ENCODE results near the gene S100A14. TPM values are rescaled to one million over a fixed set of nuclear protein-coding genes. Genes with fewer than 3 reads are reported as not detected.
"Not testable (repeated sequence)": the region's sequence is repeated elsewhere in the genome, so short reads cannot be mapped to it uniquely, and the experiment has no call there.

Gene S100A14
- total and polyA plus RNA-seq, 7 donors: 0.22 to 0.48 (median 0.38) TPM; not detected in 3

DNA sequence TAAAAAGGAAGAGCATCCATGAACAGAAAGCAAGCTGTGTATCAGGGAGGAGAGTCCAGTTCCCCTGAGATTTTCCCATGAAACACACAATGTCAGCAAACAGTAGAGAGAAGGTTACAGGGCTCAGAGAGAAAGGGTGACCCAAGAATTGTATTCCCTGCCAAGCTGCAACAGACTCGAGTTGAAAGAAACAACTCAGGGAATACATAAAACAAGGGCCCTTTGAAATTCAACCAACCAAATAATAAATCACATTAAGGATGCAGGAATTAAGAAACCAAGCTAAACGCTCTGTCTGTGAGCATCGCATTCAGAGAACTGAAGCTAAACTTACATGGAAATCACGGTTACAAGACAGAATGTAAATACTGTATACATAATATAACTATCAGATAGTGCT is 23.4 kb downstream of the S100A14 start:
- Histone ChIP-seq H3K4me1 (no peaks in the 10 kb centered on the region), H3K27ac (no peak overlapping the region), H3K27me3 (ENCODE audit: insufficient read depth in 3 of 3, low read length in 2 of 3) (no peaks in the 10 kb centered on the region), H3K4me3 (no peak overlapping the region), H3K9me3 (no peaks in the 10 kb centered on the region), H3K36me3 (ENCODE audit: insufficient read depth in 1 of 2, low read depth in 1 of 2) (no peaks in the 10 kb centered on the region)
- ATAC-seq: no peak
- TF ChIP-seq, protein P1, sequence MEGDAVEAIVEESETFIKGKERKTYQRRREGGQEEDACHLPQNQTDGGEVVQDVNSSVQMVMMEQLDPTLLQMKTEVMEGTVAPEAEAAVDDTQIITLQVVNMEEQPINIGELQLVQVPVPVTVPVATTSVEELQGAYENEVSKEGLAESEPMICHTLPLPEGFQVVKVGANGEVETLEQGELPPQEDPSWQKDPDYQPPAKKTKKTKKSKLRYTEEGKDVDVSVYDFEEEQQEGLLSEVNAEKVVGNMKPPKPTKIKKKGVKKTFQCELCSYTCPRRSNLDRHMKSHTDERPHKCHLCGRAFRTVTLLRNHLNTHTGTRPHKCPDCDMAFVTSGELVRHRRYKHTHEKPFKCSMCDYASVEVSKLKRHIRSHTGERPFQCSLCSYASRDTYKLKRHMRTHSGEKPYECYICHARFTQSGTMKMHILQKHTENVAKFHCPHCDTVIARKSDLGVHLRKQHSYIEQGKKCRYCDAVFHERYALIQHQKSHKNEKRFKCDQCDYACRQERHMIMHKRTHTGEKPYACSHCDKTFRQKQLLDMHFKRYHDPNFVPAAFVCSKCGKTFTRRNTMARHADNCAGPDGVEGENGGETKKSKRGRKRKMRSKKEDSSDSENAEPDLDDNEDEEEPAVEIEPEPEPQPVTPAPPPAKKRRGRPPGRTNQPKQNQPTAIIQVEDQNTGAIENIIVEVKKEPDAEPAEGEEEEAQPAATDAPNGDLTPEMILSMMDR (IDR thresholded peaks at IDR 0.05): no peak
- DNase-seq: no peak
- 53 to 57% (median 56%) methylated on average over 4 of the region's 4 CpGs for WGBS, 3 donors
- intact Hi-C loops (cut with DNase I): no loop called here

GRCh38 chr1:153588482-153588881 is 27.6 kb downstream of the S100A14 start:
- DNase-seq: no peak
- Histone ChIP-seq H3K4me3 (no peak overlapping the region), H3K4me1 (no peaks in the 10 kb centered on the region), H3K27me3 (ENCODE audit: insufficient read depth in 3 of 3, low read length in 2 of 3) (no peaks in the 10 kb centered on the region), H3K27ac (no peak overlapping the region), H3K36me3 (ENCODE audit: insufficient read depth in 1 of 2, low read depth in 1 of 2) (no peaks in the 10 kb centered on the region), H3K9me3 (no peaks in the 10 kb centered on the region)
- WGBS, 3 donors: 81 to 87% (median 85%) methylated on average over 2 of the region's 2 CpGs
- intact Hi-C loops (cut with DNase I): no loop called here
- TF ChIP-seq, protein P1 (IDR thresholded peaks at IDR 0.05): no peak
- ATAC-seq: no peak

DNA sequence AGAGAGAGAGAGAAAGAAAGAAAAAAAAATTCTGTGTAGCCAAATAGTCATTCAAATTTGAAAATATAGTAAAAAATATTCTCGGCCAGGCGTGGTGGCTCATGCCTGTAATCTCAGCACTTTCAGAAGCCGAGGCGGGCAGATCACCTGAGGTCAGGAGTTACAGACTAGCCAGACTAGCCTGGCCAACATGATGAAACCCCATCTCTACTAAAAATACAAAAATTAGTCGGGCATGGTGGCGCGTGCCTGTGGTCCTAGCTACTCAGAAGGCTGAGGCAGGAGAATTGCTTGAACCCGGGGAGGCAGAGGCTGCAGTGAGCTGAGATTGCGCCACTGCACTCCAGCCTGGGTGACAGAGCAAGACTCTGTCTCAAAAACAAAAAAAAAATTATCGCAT is 28.1 kb downstream of the S100A14 start:
- H3K4me1 ChIP-seq; DNase-seq; ATAC-seq; H3K27ac ChIP-seq; H3K9me3 ChIP-seq; H3K27me3 ChIP-seq (ENCODE audit: insufficient read depth in 3 of 3, low read length in 2 of 3); H3K36me3 ChIP-seq (ENCODE audit: insufficient read depth in 1 of 2, low read depth in 1 of 2); H3K4me3 ChIP-seq; intact Hi-C loops (cut with DNase I): not testable (repeated sequence)
- WGBS, 3 donors: 85 to 95% (median 88%) methylated on average over 10 of the region's 10 CpGs

- Histone ChIP-seq H3K4me3 (no peak overlapping the region), H3K9me3 (no peaks in the 10 kb centered on the region), H3K27ac (no peak overlapping the region), H3K36me3 (ENCODE audit: insufficient read depth in 1 of 2, low read depth in 1 of 2) (no peaks in the 10 kb centered on the region), H3K27me3 (ENCODE audit: insufficient read depth in 3 of 3, low read length in 2 of 3) (no peaks in the 10 kb centered on the region), H3K4me1 (no peaks in the 10 kb centered on the region)
- DNase-seq (no peak), ATAC-seq (no peak)
- intact Hi-C loops (cut with DNase I): no loop called here
- WGBS, 3 donors: 62 to 69% (median 67%) methylated on average over 5 of the region's 5 CpGs
- TF ChIP-seq, protein P1 (IDR thresholded peaks at IDR 0.05): no peak
These were observed 28.8 kb downstream of the S100A14 start for GRCh38 chr1:153587314-153587713.

- ATAC-seq: no peak
- H3K36me3 ChIP-seq (ENCODE audit: insufficient read depth in 1 of 2, low read depth in 1 of 2): no peaks in the 10 kb centered on the region
These were observed 29.8 kb downstream of the S100A14 start for GRCh38 chr1:153586347-153586746.

More at GRCh38 chr1:153586347-153586746, 29.8 kb downstream of the S100A14 start:
- DNase-seq: no peak
- Histone ChIP-seq H3K4me3 (no peak overlapping the region), H3K4me1 (no peaks in the 10 kb centered on the region), H3K9me3 (no peaks in the 10 kb centered on the region), H3K27ac (no peak overlapping the region), H3K27me3 (ENCODE audit: insufficient read depth in 3 of 3, low read length in 2 of 3) (no peaks in the 10 kb centered on the region)
- TF ChIP-seq, protein P1 (IDR thresholded peaks at IDR 0.05): no peak
- intact Hi-C loops (cut with DNase I): no loop called here
- 44 to 48% (median 45%) methylated on average over 1 of the region's 1 CpG for WGBS, 3 donors
